HepG2 (cell line): Measurements from ENCODE around the gene PRKACG. TPM values are rescaled to one million over a fixed set of nuclear protein-coding genes. Genes with fewer than 3 reads are reported as not detected.

Source experiments
- AGO1 ChIP-seq: fragments of 200-400 bp; formaldehyde crosslinking; IDR thresholded peaks from 2 replicates; pipeline ENCODE4 v1.6.1; 2017; ENCODE audit warnings: mild to moderate bottlenecking, low read depth, low read length, moderate library complexity; ENCODE audit not compliant: poor library complexity, severe bottlenecking
- ARID2 ChIP-seq: sonication (generic); formaldehyde crosslinking; IDR thresholded peaks from 2 replicates; pipeline ENCODE4 v1.8.1; 2022; ENCODE audit warnings: mild to moderate bottlenecking, missing genetic modification reagents, borderline replicate concordance
- GZF1 ChIP-seq: sonication (generic); formaldehyde crosslinking; IDR thresholded peaks from 2 replicates; pipeline ENCODE4 v1.5.1; 2020; ENCODE audit warnings: mild to moderate bottlenecking, missing genetic modification reagents
- HIVEP1 ChIP-seq: sonication (generic); formaldehyde crosslinking; IDR thresholded peaks from 2 replicates; pipeline ENCODE4 v1.4.0; 2020; ENCODE audit warnings: mild to moderate bottlenecking, missing genetic modification reagents
- IRF9 ChIP-seq: sonication (generic); formaldehyde crosslinking; IDR thresholded peaks from 2 replicates; pipeline ENCODE4 v1.8.0; 2022; ENCODE audit warnings: missing genetic modification reagents, mild to moderate bottlenecking, borderline replicate concordance
- KAT7 ChIP-seq: IDR thresholded peaks from 2 replicates; pipeline ENCODE4 v1.6.1; 2018; ENCODE audit warnings: borderline replicate concordance, missing compliant biosample characterization
- KLF16 ChIP-seq, 2 experiments: sonication (generic) in 1 of 2; formaldehyde crosslinking in 1 of 2; IDR thresholded peaks; 2 replicates each; pipeline versions ENCODE4 v1.6.1 to v1.8.0; 2016 to 2023; ENCODE audit warnings: missing genetic modification reagents in 2 of 2, missing compliant biosample characterization in 1 of 2
- NFRKB ChIP-seq: fragments of 450-650 bp; IDR thresholded peaks from 2 replicates; pipeline ENCODE4 v1.6.1; 2017
- PRDM15 ChIP-seq: sonication (generic); formaldehyde crosslinking; IDR thresholded peaks from 2 replicates; pipeline ENCODE4 v1.4.0; 2020; ENCODE audit warnings: missing genetic modification reagents
- SATB2 ChIP-seq: sonication (generic); formaldehyde crosslinking; IDR thresholded peaks from 2 replicates; pipeline ENCODE4 v1.5.0; 2020; ENCODE audit warnings: missing genetic modification reagents
- TRIM22 ChIP-seq: fragments of 450-650 bp; IDR thresholded peaks from 2 replicates; pipeline ENCODE4 v1.6.1; 2017
- ZBTB14 ChIP-seq: sonication (generic); formaldehyde crosslinking; IDR thresholded peaks from 2 replicates; pipeline ENCODE4 v1.4.0; 2020; ENCODE audit warnings: missing genetic modification reagents
- ZBTB42 ChIP-seq: sonication (generic); formaldehyde crosslinking; IDR thresholded peaks from 2 replicates; pipeline ENCODE4 v1.5.0; 2020; ENCODE audit warnings: mild to moderate bottlenecking, missing genetic modification reagents
- ZMYM4 ChIP-seq: sonication (generic); formaldehyde crosslinking; IDR thresholded peaks from 2 replicates; pipeline ENCODE4 v1.8.1; 2023; ENCODE audit warnings: mild to moderate bottlenecking, missing genetic modification reagents
- ZNF225 ChIP-seq: sonication (generic); formaldehyde crosslinking; IDR thresholded peaks from 2 replicates; pipeline ENCODE4 v1.4.0; 2020; ENCODE audit warnings: mild to moderate bottlenecking, missing genetic modification reagents
- ZNF24 ChIP-seq: fragments of 450-650 bp; IDR thresholded peaks from 2 replicates; pipeline ENCODE4 v1.6.1; 2017; ENCODE audit warnings: antibody characterized with exemption, mild to moderate bottlenecking
- ZNF570 ChIP-seq: sonication (generic); formaldehyde crosslinking; IDR thresholded peaks from 2 replicates; pipeline ENCODE4 v1.4.0; 2020; ENCODE audit warnings: mild to moderate bottlenecking, missing genetic modification reagents, borderline replicate concordance
- ZNF710 ChIP-seq: sonication (generic); formaldehyde crosslinking; IDR thresholded peaks from 2 replicates; pipeline ENCODE4 v1.5.0; 2020; ENCODE audit warnings: mild to moderate bottlenecking, missing genetic modification reagents, borderline replicate concordance
- ZSCAN29 ChIP-seq: sonication (generic); formaldehyde crosslinking; conservative IDR thresholded peaks from 2 replicates; pipeline ENCODE4 v1.4.0; 2020; ENCODE audit warnings: mild to moderate bottlenecking, missing genetic modification reagents
- polyA plus RNA-seq, 8 experiments: library from polyadenylated mRNA; depleted of rRNA in 3 of 8; stranded (reverse) in 7 of 8; unstranded in 1 of 8; fragments of >200 nt; fragmentation: Illumina TruSeq in 4 of 8; extraction: Trizol in 4 of 8; gene quantifications; 2 replicates each; pipeline versions ENCODE4 v1.2.1 to v1.2.3, GENCODE V29; 2011 to 2016; ENCODE audit warnings: low read depth in 4 of 8, missing spikeins in 1 of 8, mixed read lengths in 1 of 8; ENCODE audit not compliant: insufficient read depth in 1 of 8
- total RNA-seq, 5 experiments: library from RNA; depleted of rRNA; stranded (reverse); fragments of >200 nt; fragmentation: Illumina TruSeq; extraction: Trizol; gene quantifications; 2 replicates each; pipeline ENCODE4 v1.2.3, GENCODE V29; 2016; ENCODE audit warnings: low read depth in 1 of 5

The PRKACG gene
- total and polyA plus RNA-seq, 2 of the 13 experiments (the other 11 are each of a cell fraction or from before 2014, with no cell fraction given), result not detected

GRCh38 chr9:69035438-69036308, 21.8 kb upstream of the PRKACG start, which contains the start of gene FXN (continued):
- TF ChIP-seq ZBTB14 (CRISPR knock-in tag) (peak; percentile 83), ZNF225 (CRISPR knock-in tag) (peak; percentile 17; the same call in 1 of the 2 replicates), IRF9 (CRISPR knock-in tag) (peak; percentile 61; the same call in 1 of the 2 replicates), ZNF710 (no peak), ZMYM4 (peak; percentile 74; the same call in 1 of the 2 replicates), KAT7 (peak; percentile 73; the same call in 1 of the 2 replicates), AGO1 (no peak), NFRKB (no peak), KLF16 (CRISPR knock-in tag; IDR thresholded peaks at IDR 0.05) (peak in 1 of 2 experiments; percentile 85; a peak in 2 of 4 replicates), ZNF570 (CRISPR knock-in tag) (no peak), GZF1 (CRISPR knock-in tag) (no peak), HIVEP1 (CRISPR knock-in tag) (0 out of 2 replicates have a peak, but pooled peaks have one; percentile 3), ZNF24 (peak; percentile 29; the same call in 1 of the 2 replicates), ZSCAN29 (CRISPR knock-in tag) (no peak), SATB2 (CRISPR knock-in tag) (peak; percentile 47; the same call in 1 of the 2 replicates), ZBTB42 (CRISPR knock-in tag) (no peak; the same call in 1 of the 2 replicates), TRIM22 (no peak), ARID2 (no peak), PRDM15 (peak; percentile 61; the same call in 1 of the 2 replicates)
